Small intestine (tissue), 7 donors: ENCODE results near the gene KIAA0825. TPM values are rescaled to one million over a fixed set of nuclear protein-coding genes. Genes with fewer than 3 reads are reported as not detected.

Source experiments
- DNase-seq, 2 donors: peaks; one replicate each; pipeline versions ENCODE4 v3.0.0 to v3.0.0-alpha.2; 2013
- FAIRE-seq: peaks from 2 replicates; lab custom pipeline; 2012; peaks lifted over from hg19 to GRCh38; lab: Jason Lieb, UNC
- H3K27ac ChIP-seq, 3 donors: one replicate each; pipeline ENCODE4 v1.5.1; 2013; ENCODE audit warnings: low read length in 2 of 3, mild to moderate bottlenecking in 2 of 3, control low read depth in 1 of 3, inconsistent platforms in 1 of 3, low read depth in 1 of 3, moderate library complexity in 1 of 3
- H3K27me3 ChIP-seq, 3 donors: one replicate each; pipeline ENCODE4 v1.6.1; 2013; ENCODE audit warnings: low read length in 3 of 3, inconsistent platforms in 1 of 3; ENCODE audit not compliant: control insufficient read depth in 3 of 3, insufficient read depth in 3 of 3
- H3K36me3 ChIP-seq, 3 donors: one replicate each; pipeline ENCODE4 v1.6.1; 2013; ENCODE audit warnings: low read length in 3 of 3, inconsistent platforms in 1 of 3, low read depth in 1 of 3, mild to moderate bottlenecking in 1 of 3, moderate library complexity in 1 of 3; ENCODE audit not compliant: control insufficient read depth in 3 of 3, insufficient read depth in 2 of 3
- H3K4me1 ChIP-seq, 3 donors: one replicate each; pipeline ENCODE4 v1.6.1; 2013; ENCODE audit warnings: low read length in 2 of 3, inconsistent platforms in 1 of 3, low read depth in 1 of 3, mild to moderate bottlenecking in 1 of 3, moderate library complexity in 1 of 3; ENCODE audit not compliant: control insufficient read depth in 3 of 3, insufficient read depth in 2 of 3
- H3K4me3 ChIP-seq, 3 donors: one replicate each; pipeline ENCODE4 v1.5.1; 2013; ENCODE audit warnings: low read length in 3 of 3, control low read depth in 1 of 3, inconsistent platforms in 1 of 3, low read depth in 1 of 3, mild to moderate bottlenecking in 1 of 3, moderate library complexity in 1 of 3
- H3K9me3 ChIP-seq, 2 donors: one replicate each; pipeline ENCODE4 v1.6.1; 2013; ENCODE audit warnings: low read depth in 1 of 2, low read length in 1 of 2; ENCODE audit not compliant: control insufficient read depth in 2 of 2, insufficient read depth in 1 of 2
- WGBS, 3 donors: extraction: QIAGEN DNeasy Blood & Tissue Kit; methylation state at CpG; one replicate each; pipeline ENCODE4 v1.1.7; 2013; 5-methylcytosine and 5-hydroxymethylcytosine counted together
- polyA plus RNA-seq, 4 donors: library from polyadenylated mRNA; stranded (reverse) in 3 of 4; unstranded in 1 of 4; fragments of 200-250 nt in 3 of 4; fragments of 120-200 nt in 1 of 4; gene quantifications; one replicate each; pipeline versions ENCODE4 v1.2.1 to v1.2.3, GENCODE V29; 2013
- donor health status: healthy with polysubstance abuse.
- donor health status: control.
- donor health status: control.
- donor health status: Bipolar disorder and iron deficiency.
- donor health status: healthy.

The KIAA0825 gene
- polyA plus RNA-seq, 4 donors = 0.51 to 2.6 (median 0.61) TPM

- peak; percentile 9 to 36 for DNase-seq
Measured at GRCh38 chr5:94376672-94377345, 241.6 kb downstream of the KIAA0825 start.

GRCh38 chr5:94375801-94376200 lies 242.6 kb downstream of the KIAA0825 start:
- Histone ChIP-seq H3K9me3 (no peaks in the 10 kb centered on the region), H3K36me3 (no peaks in the 10 kb centered on the region), H3K4me1 (peaks cover 0 to 5% (median 1%) of the 10 kb centered on the region in 3 donors), H3K27ac (no peak overlapping the region), H3K27me3 (no peaks in the 10 kb centered on the region), H3K4me3 (no peak overlapping the region)
- peak in 1 of 2 donors; percentile 74 for DNase-seq
- FAIRE-seq = no peak
- WGBS, 3 donors = 14 to 39% (median 29%) methylated on average over 2 of the region's 2 CpGs

More at GRCh38 chr5:94376672-94377345, 241.6 kb downstream of the KIAA0825 start:
- FAIRE-seq = no peak
- no peak overlapping the region for H3K27ac ChIP-seq
- no peaks in the 10 kb centered on the region for H3K27me3 ChIP-seq
- H3K9me3 ChIP-seq = no peaks in the 10 kb centered on the region
- H3K4me1 ChIP-seq = peaks cover 0 to 5% (median 1%) of the 10 kb centered on the region in 3 donors
- H3K36me3 ChIP-seq = no peaks in the 10 kb centered on the region
- WGBS, 3 donors = 41 to 54% (median 51%) methylated on average over 4 of the region's 4 CpGs
- H3K4me3 ChIP-seq = no peak overlapping the region

GRCh38 chr5:94374336-94374735 lies 244.1 kb downstream of the KIAA0825 start:
- H3K4me1 ChIP-seq = peaks cover 0 to 5% (median 1%) of the 10 kb centered on the region in 3 donors
- H3K4me3 ChIP-seq = no peak overlapping the region
- FAIRE-seq = no peak
- no peaks in the 10 kb centered on the region for H3K9me3 ChIP-seq
- no peak overlapping the region for H3K27ac ChIP-seq
- H3K36me3 ChIP-seq = no peaks in the 10 kb centered on the region
- no peaks in the 10 kb centered on the region for H3K27me3 ChIP-seq
- peak in 1 of 2 donors; percentile 14 for DNase-seq

DNA sequence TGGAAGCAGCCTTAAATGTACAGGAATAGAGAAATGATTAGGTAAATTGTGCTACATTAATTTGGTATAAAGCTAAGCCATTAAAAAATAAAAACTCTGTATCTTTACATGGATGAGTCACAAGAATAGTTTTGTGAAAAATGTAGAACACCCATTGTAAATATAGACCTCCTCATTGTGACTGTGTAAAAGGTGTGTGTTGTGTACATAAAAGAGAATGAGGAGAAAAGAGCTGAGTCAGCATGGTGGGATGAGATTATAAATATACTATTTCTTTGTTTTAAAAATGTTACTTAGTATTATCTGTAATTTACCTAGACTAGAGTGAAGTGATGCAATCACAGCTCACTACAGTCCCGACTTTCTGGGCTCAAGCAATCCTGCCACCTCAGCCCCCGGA lies 250.5 kb downstream of the KIAA0825 start:
- Histone ChIP-seq H3K36me3 (no peaks in the 10 kb centered on the region), H3K27me3 (no peaks in the 10 kb centered on the region), H3K4me1 (no peaks in the 10 kb centered on the region), H3K27ac (no peak overlapping the region), H3K4me3 (no peak overlapping the region), H3K9me3 (peaks cover 0 to 9% of the 10 kb centered on the region in 2 donors)
- DNase-seq = no peak
- WGBS, 3 donors = 89 to 95% (median 94%) methylated on average over 2 of the region's 2 CpGs
- no peak for FAIRE-seq

DNA sequence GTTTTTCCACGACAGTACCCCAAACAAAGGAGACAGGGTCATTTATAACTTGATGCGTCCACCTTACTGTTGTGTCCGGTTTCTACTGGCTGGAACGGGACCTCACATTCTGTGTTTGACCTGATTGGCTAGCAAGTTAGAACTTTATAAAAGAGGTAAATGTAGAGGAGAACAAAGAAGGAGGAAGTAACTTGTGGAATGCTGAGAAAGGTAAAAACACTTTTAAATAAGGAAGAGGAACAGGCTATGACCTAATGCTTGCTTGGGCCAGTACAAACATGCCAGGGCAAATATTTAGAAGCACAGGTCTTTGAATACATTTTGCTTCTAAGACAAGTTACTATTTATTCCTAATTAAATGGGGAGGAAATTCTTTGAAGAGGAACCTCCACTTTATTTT lies 251.6 kb downstream of the KIAA0825 start:
- Histone ChIP-seq H3K36me3 (no peaks in the 10 kb centered on the region), H3K27me3 (no peaks in the 10 kb centered on the region), H3K4me3 (no peak overlapping the region), H3K9me3 (peaks cover 0 to 9% of the 10 kb centered on the region in 2 donors), H3K4me1 (no peaks in the 10 kb centered on the region), H3K27ac (no peak overlapping the region)
- no peak for DNase-seq
- 87 to 93% (median 88%) methylated on average over 4 of the region's 4 CpGs for WGBS, 3 donors
- FAIRE-seq = no peak

DNA sequence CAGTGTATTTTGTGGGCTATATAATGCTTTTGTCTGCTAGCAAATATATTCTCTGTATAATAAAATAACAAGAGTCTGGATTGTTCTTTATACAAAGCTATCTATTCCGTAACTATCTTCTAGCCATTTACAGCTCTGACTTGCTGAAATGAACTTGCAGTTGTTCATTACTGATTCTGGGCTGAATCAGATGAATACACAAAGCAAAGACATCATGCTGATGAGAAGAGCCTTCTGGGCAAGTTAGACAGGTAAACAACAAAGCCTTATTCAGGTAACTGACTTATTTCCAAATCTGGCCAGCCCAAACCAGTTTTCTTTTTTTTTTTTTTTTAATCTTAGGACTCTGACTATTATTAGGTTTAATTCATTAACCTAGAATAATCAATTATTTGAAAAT lies 255.5 kb downstream of the KIAA0825 start:
- Histone ChIP-seq H3K4me1 (no peaks in the 10 kb centered on the region), H3K36me3 (no peaks in the 10 kb centered on the region), H3K9me3 (peaks cover 0 to 9% of the 10 kb centered on the region in 2 donors), H3K27ac (no peak overlapping the region), H3K27me3 (no peaks in the 10 kb centered on the region), H3K4me3 (no peak overlapping the region)
- 77 to 87% (median 83%) methylated on average over 1 of the region's 1 CpG for WGBS, 3 donors
- DNase-seq = no peak
- no peak for FAIRE-seq

DNA sequence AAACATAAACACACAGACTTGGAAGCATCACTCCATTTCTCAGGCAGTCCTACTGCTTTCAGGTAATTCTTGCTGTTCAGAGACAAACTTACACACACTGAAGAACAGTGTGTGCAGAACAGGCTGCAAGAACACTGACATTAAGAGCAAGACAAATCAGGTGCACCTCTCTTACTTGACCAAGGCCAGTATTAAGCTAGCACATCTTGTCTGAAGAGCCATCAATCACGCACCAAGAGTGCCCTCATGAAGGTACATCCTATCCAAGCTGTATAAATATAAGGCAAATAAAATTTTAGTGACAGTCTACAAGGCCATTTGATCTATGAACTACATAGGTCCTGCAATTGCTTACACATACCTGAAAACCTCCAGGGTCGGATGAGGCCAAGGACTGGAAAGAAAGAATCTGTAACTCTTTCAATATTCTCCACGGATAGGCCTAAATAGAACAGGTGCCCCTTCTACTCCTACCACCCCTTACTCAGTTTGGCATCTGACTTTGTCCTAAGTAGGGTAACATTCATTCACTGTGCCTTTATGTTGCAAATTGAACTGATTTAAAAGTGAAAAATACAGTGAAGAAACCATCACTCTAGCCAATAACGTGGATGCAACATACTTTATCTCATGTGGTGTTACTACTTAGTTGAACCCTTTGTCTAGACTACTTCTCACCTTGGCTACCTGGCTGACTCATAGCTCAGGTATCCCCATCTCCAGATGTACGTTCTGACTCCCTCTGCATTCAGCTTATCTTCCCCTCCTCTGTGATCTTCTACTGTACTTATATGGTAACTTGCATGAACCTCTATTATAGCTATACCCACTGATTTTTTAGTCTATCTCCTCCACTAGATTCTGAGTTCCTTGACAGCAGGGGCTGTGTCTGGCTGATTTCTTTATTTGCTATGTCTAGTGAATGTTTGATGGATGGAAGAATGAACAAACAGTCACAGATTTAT lies 256.3 kb downstream of the KIAA0825 start:
- DNase-seq = no peak
- Histone ChIP-seq H3K4me3 (no peak overlapping the region), H3K36me3 (no peaks in the 10 kb centered on the region), H3K4me1 (no peaks in the 10 kb centered on the region), H3K9me3 (peaks cover 0 to 9% of the 10 kb centered on the region in 2 donors), H3K27me3 (no peaks in the 10 kb centered on the region), H3K27ac (no peak overlapping the region)
- WGBS, 3 donors = 65 to 73% (median 69%) methylated on average over 5 of the region's 5 CpGs
- no peak for FAIRE-seq

- no peak for DNase-seq
- Histone ChIP-seq H3K27me3 (no peaks in the 10 kb centered on the region), H3K4me3 (no peak overlapping the region), H3K36me3 (no peaks in the 10 kb centered on the region), H3K4me1 (no peaks in the 10 kb centered on the region), H3K27ac (no peak overlapping the region), H3K9me3 (peaks cover 0 to 7% of the 10 kb centered on the region in 2 donors)
- WGBS, 3 donors = 65 to 84% (median 71%) methylated on average over 1 of the region's 1 CpG
- no peak for FAIRE-seq
Measured at GRCh38 chr5:94361161-94361560, 257.2 kb downstream of the KIAA0825 start.
